HEK293T (cell line): ENCODE results near the gene PDE6A.

Experiments used
- NFRKB ChIP-seq: fragments of 450-650 bp; IDR thresholded peaks from 2 replicates; pipeline ENCODE4 v1.6.1; 2016; ENCODE audit warnings: mild to moderate bottlenecking, moderate library complexity
- SP1 ChIP-seq: fragments of 450-650 bp; IDR thresholded peaks from 2 replicates; pipeline ENCODE4 v1.6.1; 2017

DNA sequence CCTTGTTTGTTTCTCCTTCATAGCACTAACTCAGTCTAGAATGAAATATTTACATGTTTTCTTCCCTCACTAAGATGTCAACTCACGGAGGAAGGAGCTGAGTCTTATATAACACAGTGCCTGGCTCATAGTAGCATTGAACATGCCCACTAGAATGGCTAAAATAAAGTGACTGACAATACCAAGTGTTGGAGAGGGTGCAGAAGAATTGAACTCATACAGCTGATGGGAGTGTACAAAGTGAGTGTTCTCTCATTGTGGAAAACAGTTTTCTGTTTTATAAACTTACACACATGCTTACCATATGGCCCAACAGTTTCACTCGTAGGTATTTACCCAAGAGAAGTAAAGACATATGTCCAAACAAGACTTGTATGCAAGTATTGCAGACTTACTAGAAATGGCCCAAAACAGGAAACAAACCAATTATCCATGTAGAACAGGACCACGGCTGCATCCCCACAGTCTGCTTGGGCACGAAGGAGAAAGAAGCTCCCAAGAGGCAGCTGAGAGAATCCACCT is 127.0 kb downstream of the PDE6A start:
- TF ChIP-seq SP1: no peak
- no peak for TF ChIP-seq NFRKB
